ENCODE data around the gene L1TD1.
"Not testable (repeated sequence)": the region's sequence is repeated elsewhere in the genome, so short reads cannot be mapped to it uniquely, and the experiment has no call there.

Gene L1TD1

DNA sequence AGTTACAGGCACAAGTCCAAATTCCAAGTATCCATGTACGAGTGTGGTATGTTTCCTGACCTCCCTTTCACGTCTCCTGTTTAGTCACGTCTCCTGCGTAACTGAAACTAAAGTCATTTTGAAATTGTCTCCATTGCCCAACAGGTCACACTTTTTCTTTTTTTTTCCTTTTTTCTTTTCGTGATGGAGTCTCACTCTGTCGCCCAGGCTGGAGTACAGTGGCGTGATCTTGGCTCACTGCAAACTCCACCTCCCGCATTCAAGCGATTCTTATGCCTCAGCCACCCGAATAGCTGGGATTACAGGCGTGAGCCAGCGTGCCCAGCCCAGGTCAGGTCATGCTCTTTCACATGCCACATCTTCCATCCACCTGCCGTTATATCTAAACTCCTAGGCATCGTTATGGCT is 38.2 kb downstream of the L1TD1 start:
- intact Hi-C loops (cut with DNase I) = no loop called here
- peak in 2 of 10 donors; percentile 14 to 67 for DNase-seq

GRCh38 chr1:62233926-62234450 is 39.3 kb downstream of the L1TD1 start:
- DNase-seq = peak in 1 of 10 donors; percentile 66
- intact Hi-C loops (cut with DNase I) = no loop called here

DNA sequence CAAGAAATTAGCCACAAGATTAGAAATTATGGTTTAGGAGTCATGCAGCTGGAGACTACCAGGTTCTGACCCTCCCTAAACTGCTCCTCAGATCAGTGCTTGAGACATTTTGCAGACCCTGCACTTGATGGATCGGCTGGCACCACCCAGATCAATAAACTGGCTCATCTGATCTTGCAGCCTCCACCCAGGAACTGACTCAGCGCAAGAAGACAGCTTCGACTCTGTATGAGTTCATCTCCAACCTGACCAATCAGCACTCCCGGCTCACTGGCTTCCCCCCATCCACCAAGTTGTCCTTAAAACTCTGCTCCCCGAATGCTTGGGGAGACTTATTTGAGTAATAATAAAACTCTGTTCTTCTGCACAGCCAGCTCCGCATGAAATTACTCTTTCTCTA is 40.0 kb downstream of the L1TD1 start:
- peak in 2 of 10 donors; percentile 9 to 26 for DNase-seq
- intact Hi-C loops (cut with DNase I) = no loop called here

- intact Hi-C loops (cut with DNase I) = no loop called here
These were observed 40.9 kb downstream of the L1TD1 start for GRCh38 chr1:62235576-62235975.

DNA sequence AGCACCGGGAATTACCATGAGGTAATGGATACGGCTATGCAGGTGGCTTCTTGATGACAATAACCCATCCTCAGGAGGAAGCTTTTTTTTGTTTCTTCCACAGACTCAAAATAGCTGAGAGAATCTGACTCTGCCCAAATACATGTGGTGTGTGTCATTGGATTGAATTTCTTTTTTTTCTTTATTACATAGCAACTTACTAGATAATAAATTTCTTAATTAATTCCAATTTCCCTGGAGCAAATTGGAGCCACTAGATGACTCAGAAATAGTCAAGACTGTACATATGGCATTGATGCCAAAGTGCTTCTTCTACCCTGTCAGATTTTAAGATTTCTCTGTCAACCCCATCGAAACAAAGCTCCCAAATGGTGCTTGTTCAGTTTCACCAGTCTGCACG is 42.7 kb downstream of the L1TD1 start:
- intact Hi-C loops (cut with DNase I) = no loop called here
- peak in 1 of 10 donors; percentile 2 for DNase-seq

More at GRCh38 chr1:62235576-62235975, 40.9 kb downstream of the L1TD1 start:
- DNase-seq = no peak

GRCh38 chr1:62237950-62238374 is 43.3 kb downstream of the L1TD1 start:
- DNase-seq = peak in 2 of 10 donors; percentile 6 to 10
- intact Hi-C loops (cut with DNase I) = no loop called here

DNA sequence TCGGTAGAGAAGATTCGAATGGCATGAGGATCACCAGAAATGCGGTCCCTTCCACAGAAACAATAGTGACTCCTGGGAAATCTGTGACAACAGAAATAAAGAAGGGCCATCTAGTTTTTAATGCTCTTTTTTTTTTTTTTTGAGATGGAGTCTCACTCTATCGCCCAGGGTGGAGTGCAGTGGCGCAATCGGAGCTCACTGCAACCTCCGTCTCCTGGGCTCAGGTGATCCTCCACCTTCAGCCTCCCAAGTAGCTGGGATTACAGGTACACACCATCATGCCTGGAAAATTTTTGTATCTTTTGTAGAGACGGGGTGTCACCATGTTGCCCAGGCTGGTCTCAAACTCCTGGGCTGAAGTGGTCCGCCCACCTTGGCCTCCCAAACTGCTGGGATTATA is 43.9 kb downstream of the L1TD1 start:
- intact Hi-C loops (cut with DNase I) = no loop called here
- DNase-seq = peak in 2 of 10 donors; percentile 38 to 66

GRCh38 chr1:62239652-62240403 is 45.2 kb downstream of the L1TD1 start:
- intact Hi-C loops (cut with DNase I) = not testable (repeated sequence)
- peak in 1 of 10 donors; percentile 4 for DNase-seq

- intact Hi-C loops (cut with DNase I) = no loop called here
- peak in 2 of 10 donors; percentile 25 to 35 for DNase-seq
These were observed 46.2 kb downstream of the L1TD1 start for GRCh38 chr1:62240651-62241370.

- intact Hi-C loops (cut with DNase I) = no loop called here
- DNase-seq = peak in 2 of 10 donors; percentile 39 to 58
These were observed 46.9 kb downstream of the L1TD1 start for GRCh38 chr1:62241371-62242131.

- intact Hi-C loops (cut with DNase I) = not testable (repeated sequence)
- DNase-seq = peak in 1 of 10 donors; percentile 6
These were observed 49.7 kb downstream of the L1TD1 start for GRCh38 chr1:62244380-62244779.

DNA sequence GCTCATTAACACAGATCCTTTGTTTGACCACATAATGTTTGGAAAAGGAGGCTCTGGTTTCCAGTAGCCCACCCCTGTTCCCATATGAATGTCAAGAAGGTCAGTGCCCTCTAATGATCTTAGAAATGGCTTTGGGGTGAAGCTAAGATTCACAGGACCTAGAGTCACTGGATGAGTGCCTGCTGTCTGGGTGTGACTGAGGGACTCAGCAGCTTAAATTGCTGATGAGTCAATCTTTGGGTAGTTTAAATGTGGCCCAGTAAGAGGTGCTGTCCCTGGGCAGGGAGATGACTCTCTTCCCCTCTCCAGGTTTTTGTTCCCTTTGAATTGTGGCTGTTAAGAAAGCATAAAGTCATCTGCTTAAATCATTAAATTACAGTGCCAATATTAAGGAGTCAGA is 50.6 kb downstream of the L1TD1 start:
- intact Hi-C loops (cut with DNase I) = no loop called here

DNA sequence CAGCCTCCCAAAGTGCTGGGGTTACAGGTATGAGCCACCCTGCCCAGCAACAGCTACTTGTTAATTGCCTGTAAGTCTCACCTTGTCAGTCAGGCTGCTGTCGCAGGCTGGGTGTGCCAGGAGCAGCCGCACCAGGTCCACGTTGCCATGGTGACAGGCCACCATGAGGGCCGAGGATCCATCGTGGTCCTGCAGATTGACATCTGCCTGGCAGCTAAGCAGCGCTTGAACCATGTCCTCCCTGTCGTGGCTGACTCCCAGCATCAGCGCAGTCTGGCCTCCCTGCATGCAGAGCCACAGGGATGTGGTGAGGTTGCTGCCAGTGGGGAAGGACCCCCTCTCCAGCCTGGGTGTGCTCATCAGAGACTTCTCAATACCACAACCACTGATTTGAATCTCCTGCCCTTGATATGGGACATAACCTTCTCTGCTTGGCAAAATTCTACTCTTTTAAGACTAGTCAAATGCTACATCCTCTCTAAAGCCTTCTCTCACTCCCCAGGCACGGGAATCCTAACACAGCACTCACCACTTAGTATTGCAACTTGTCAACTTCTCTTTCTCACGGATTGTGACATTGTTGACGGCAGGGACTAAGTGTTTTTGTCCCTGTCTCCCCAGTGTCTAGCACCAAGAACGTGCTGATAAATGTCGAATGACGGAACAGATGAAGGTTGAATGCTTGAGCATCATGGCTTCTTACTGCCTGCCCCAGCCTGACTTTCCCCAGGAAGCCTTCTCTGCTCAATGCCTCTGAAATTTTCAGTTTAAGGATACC is 52.9 kb downstream of the L1TD1 start:
- peak in 1 of 10 donors; percentile 78 for DNase-seq
- intact Hi-C loops (cut with DNase I) = no loop called here

More for the DNA sequence above, 50.6 kb downstream of the L1TD1 start:
- DNase-seq = no peak

- DNase-seq = peak in 2 of 10 donors; percentile 20 to 52
- intact Hi-C loops (cut with DNase I) = no loop called here
These were observed 55.6 kb downstream of the L1TD1 start for GRCh38 chr1:62250126-62250726.

DNA sequence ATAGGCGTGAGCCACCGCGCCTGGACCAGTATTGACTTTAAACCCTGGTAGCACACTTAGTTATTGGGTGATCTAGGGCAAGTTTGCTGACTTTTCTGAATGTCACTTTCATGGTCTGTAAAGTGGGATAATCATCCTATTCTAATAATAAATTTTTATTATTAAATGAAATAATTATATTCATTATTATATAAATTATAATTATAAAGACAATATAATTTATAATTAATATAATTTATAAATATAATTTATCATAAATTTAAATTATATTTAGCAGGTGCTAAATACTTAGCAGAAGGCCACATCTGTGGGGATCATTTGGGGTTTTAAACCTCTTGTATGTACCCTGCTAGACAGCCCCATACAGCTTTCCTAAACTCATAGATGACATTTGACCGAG is 64.9 kb downstream of the L1TD1 start:
- intact Hi-C loops (cut with DNase I) = no loop called here
- DNase-seq = no peak

GRCh38 chr1:62260688-62261087 is 66.0 kb downstream of the L1TD1 start:
- peak in 2 of 10 donors; percentile 8 to 11 for DNase-seq

More at GRCh38 chr1:62260688-62261087, 66.0 kb downstream of the L1TD1 start:
- intact Hi-C loops (cut with DNase I) = no loop called here

Measured in posterior cingulate gyrus (tissue), 11 donors.